ENCODE measurements around the gene CCDC197. TPM values are rescaled to one million over a fixed set of nuclear protein-coding genes. Genes with fewer than 3 reads are reported as not detected.

Gene CCDC197
- total RNA-seq, 2 donors from 2014 or later: not detected

DNA sequence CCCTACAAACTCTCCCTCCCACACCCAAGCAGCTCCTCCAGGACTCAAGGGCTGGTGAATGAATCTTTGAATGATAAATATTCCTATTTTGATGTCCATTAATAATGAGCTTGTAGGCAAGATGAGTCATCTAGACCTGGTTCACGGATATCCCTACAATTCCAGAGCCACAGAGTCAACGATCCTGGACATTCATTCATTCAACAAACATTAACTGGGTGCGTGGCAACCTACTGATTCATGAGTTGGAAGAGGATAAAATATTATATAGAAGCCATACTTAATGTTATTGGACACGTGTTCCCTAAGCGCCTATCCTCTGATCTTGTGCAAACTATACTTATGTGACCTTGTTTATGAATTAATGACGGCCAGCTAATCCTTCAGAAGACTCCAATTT, 28.6 kb downstream of the CCDC197 start:
- WGBS, 2 experiments (ENCODE audit: insufficient coverage in 1 of 2, insufficient read length in 1 of 2): 71 to 78% methylated on average over 6 of the region's 6 CpGs
- H3K4me3 Mint-ChIP-seq: peak overlapping the region; percentile 60
- Histone ChIP-seq H3K4me3 (ENCODE audit: low read length) (peak overlapping the region; percentile 73), H3K27me3 (ENCODE audit: control insufficient read depth, insufficient read depth, low read length, poor library complexity, severe bottlenecking) (no peaks in the 10 kb centered on the region), H3K27ac (ENCODE audit: low read depth, low read length) (no peak overlapping the region), H3K36me3 (ENCODE audit: control insufficient read depth, insufficient read depth, low read length) (no peaks in the 10 kb centered on the region), H3K9ac (ENCODE audit: extremely low read depth, low read length, poor library complexity, severe bottlenecking) (no peak overlapping the region), H3K9me3 (ENCODE audit: control insufficient read depth, low read length) (no peaks in the 10 kb centered on the region), H3K4me1 (ENCODE audit: control insufficient read depth, insufficient read depth, low read length) (peaks cover 8% of the 10 kb centered on the region)
- no peak for DNase-seq
- H3K9me3 Mint-ChIP-seq: no peaks in the 10 kb centered on the region
- no peaks in the 10 kb centered on the region for H3K36me3 Mint-ChIP-seq (ENCODE audit: low read depth)
- H3K27ac Mint-ChIP-seq: no peak overlapping the region
- H3K4me1 Mint-ChIP-seq: peaks cover 21% of the 10 kb centered on the region
- H3K27me3 Mint-ChIP-seq (ENCODE audit: insufficient read depth): no peaks in the 10 kb centered on the region
- TF ChIP-seq, protein P1, sequence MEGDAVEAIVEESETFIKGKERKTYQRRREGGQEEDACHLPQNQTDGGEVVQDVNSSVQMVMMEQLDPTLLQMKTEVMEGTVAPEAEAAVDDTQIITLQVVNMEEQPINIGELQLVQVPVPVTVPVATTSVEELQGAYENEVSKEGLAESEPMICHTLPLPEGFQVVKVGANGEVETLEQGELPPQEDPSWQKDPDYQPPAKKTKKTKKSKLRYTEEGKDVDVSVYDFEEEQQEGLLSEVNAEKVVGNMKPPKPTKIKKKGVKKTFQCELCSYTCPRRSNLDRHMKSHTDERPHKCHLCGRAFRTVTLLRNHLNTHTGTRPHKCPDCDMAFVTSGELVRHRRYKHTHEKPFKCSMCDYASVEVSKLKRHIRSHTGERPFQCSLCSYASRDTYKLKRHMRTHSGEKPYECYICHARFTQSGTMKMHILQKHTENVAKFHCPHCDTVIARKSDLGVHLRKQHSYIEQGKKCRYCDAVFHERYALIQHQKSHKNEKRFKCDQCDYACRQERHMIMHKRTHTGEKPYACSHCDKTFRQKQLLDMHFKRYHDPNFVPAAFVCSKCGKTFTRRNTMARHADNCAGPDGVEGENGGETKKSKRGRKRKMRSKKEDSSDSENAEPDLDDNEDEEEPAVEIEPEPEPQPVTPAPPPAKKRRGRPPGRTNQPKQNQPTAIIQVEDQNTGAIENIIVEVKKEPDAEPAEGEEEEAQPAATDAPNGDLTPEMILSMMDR (conservative IDR thresholded peaks at IDR 0.05): no peak

DNA sequence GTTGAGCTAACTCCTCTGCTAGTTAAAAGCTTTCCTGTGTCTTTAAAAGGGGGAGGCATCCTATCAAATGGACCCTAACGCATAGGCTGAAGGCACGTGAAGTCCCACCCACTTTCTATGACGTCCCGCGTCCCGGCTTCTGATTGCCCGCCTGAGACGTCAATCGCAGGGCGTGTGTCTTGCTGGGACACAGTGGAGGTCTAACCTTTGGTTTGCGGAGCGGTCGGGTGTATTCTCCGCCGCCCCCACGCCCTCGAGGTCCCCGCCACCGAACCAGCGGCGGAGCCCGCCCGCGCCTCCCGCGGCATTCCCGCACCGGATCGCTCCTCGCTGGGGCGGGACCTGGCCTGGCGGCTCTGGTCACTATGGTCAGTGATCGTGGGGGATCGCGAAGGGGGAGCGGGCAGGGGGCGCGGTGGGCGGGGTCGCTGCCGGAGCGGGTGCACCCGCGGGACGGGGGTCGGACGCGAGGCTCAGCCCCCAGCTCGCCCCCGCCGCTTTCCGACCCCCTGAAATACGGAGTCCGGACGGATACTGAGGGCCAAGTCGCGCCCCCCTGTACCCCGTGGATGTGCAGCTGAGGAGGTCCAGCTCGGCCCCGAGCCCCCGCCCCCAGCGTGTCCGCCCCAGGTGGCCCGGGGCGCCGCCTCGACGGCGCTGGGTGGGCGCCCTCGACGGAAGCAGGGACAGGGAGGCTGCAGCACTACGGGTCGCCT, 29.2 kb downstream of the CCDC197 start, which contains the start of gene OTUB2:
Gene OTUB2, plus strand, starts transcription at position 168 of the 716 bp plus-strand sequence. Its CDS starts 198 bp downstream, at position 366.
- Histone ChIP-seq H3K27ac (ENCODE audit: low read depth, low read length) (no peak within 1 kb of the TSS), H3K9ac (ENCODE audit: extremely low read depth, low read length, poor library complexity, severe bottlenecking) (peak within 1 kb of the TSS; percentile 34), H3K4me1 (ENCODE audit: control insufficient read depth, insufficient read depth, low read length) (peaks cover 8% of the 10 kb centered on the region), H3K27me3 (ENCODE audit: control insufficient read depth, insufficient read depth, low read length, poor library complexity, severe bottlenecking) (no peaks in the 10 kb centered on the region), H3K9me3 (ENCODE audit: control insufficient read depth, low read length) (no peaks in the 10 kb centered on the region), H3K36me3 (ENCODE audit: control insufficient read depth, insufficient read depth, low read length) (no peaks in the 10 kb centered on the region), H3K4me3 (ENCODE audit: low read length) (peak within 1 kb of the TSS; percentile 73)
- no peak within 1 kb of the TSS for H3K27ac Mint-ChIP-seq
- H3K4me3 Mint-ChIP-seq: peak within 1 kb of the TSS; percentile 60
- H3K27me3 Mint-ChIP-seq (ENCODE audit: insufficient read depth): no peaks in the 10 kb centered on the region
- TF ChIP-seq, protein P1 (conservative IDR thresholded peaks at IDR 0.05): no peak
- 1 to 17% methylated on average over 2 to 74 of the region's 74 CpGs for WGBS, 2 experiments (ENCODE audit: insufficient coverage in 1 of 2, insufficient read length in 1 of 2)
- no peaks in the 10 kb centered on the region for H3K9me3 Mint-ChIP-seq
- peak; percentile 99 for DNase-seq
- peaks cover 21% of the 10 kb centered on the region for H3K4me1 Mint-ChIP-seq
- H3K36me3 Mint-ChIP-seq (ENCODE audit: low read depth): no peaks in the 10 kb centered on the region

DNA sequence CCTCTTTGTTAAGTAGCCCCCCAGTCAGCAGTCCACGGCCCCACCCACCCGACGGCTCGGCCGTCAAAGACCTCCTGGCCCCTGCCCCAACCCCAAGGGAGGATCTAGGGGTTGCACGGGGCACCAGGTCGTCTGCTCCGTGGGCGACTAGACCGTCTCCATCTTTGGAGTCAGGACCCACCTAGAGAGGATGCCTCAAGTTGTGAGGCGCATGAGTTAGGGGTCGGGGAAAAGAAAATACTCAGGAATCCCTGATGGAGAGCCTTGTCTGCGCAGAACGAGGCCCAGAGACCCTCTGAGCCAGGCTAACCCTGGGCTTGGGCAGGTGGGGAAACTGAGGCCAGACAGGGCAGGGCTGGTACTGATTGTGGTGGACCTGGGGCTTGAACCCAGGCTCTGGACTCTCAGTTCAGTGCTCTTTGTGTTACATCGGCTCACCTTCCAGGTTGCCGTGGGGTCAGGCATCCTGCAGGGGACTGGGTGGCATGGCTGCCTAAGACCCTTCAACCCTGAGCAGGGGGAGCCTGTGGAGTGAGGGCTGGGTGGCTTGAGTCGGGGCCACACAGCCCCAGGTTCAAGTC, 29.9 kb downstream of the CCDC197 start:
- H3K27ac ChIP-seq (ENCODE audit: low read depth, low read length): no peak overlapping the region
- Mint-ChIP-seq H3K4me3 (peak overlapping the region; percentile 60), H3K4me1 (peaks cover 18% of the 10 kb centered on the region), H3K9me3 (no peaks in the 10 kb centered on the region), H3K27me3 (ENCODE audit: insufficient read depth) (no peaks in the 10 kb centered on the region), H3K27ac (no peak overlapping the region), H3K36me3 (ENCODE audit: low read depth) (no peaks in the 10 kb centered on the region)
- H3K36me3 ChIP-seq (ENCODE audit: control insufficient read depth, insufficient read depth, low read length): no peaks in the 10 kb centered on the region
- H3K4me1 ChIP-seq (ENCODE audit: control insufficient read depth, insufficient read depth, low read length): peaks cover 8% of the 10 kb centered on the region
- TF ChIP-seq, protein P1 (conservative IDR thresholded peaks at IDR 0.05): no peak
- WGBS, 2 experiments (ENCODE audit: insufficient coverage in 1 of 2, insufficient read length in 1 of 2): 57 to 64% methylated on average over 12 to 17 of the region's 17 CpGs
- H3K9ac ChIP-seq (ENCODE audit: extremely low read depth, low read length, poor library complexity, severe bottlenecking): no peak overlapping the region
- H3K27me3 ChIP-seq (ENCODE audit: control insufficient read depth, insufficient read depth, low read length, poor library complexity, severe bottlenecking): no peaks in the 10 kb centered on the region
- H3K4me3 ChIP-seq (ENCODE audit: low read length): peak overlapping the region; percentile 73
- no peak for DNase-seq
- H3K9me3 ChIP-seq (ENCODE audit: control insufficient read depth, low read length): no peaks in the 10 kb centered on the region
